Ureter (tissue), 1 donor: Measurements from ENCODE around the gene ULBP2. TPM values are rescaled to one million over a fixed set of nuclear protein-coding genes. Genes with fewer than 3 reads are reported as not detected.

Source experiments
- DNase-seq: peaks from one replicate; pipeline ENCODE4 v3.0.0-alpha.2; 2020; ENCODE audit warnings: low spot score
- total RNA-seq: library from RNA; stranded (reverse); gene quantifications from one replicate; pipeline ENCODE4 v1.2.4, GENCODE V29; 2023
- donor health status: DM: yes; HTN: yes; CAD: no.

The ULBP2 gene, protein sequence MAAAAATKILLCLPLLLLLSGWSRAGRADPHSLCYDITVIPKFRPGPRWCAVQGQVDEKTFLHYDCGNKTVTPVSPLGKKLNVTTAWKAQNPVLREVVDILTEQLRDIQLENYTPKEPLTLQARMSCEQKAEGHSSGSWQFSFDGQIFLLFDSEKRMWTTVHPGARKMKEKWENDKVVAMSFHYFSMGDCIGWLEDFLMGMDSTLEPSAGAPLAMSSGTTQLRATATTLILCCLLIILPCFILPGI
- 3.0 TPM for total RNA-seq

DNA sequence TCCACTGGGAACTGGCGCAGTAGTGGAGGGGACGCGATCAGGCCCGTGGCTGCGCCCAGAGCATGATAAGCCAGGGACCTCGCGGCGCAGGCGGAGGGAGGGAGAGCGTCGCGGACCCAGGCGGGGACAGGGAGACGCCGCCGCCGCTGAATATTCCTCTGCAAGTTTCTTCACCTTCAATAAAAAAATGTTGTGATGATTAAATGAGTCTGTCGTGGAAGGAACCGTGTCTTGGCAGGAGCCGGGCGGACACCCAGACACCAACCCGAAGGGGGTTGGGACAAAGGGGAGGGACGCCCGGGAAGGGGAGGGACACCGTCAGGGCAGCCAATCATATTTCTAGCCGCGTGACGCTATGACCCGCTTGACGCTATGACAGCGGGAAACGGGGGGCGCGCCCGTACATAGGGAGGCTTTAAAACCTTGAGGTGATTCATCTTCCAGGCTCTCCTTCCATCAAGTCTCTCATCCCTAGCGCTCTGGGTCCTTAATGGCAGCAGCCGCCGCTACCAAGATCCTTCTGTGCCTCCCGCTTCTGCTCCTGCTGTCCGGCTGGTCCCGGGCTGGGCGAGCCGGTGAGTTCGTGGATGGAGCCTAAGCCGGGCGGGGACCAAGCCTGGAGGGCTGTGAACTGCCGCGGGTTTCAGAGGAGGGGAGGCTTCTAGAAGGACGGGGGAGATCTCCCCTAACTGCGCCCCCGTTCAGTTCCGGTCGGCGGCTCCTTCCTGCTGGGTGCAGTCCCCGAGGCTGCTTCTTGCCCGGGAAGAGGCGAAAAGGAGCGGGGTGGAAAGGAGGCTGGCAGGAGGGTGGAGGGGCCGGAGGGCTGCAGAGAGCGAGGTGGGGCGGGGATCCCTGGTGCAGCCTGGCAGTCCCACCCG, at the start of gene ULBP2:
TSS of gene ULBP2 (plus strand) at position 432 of the 878 bp plus-strand sequence. CDS start at position 491, 59 bp downstream.
- DNase-seq = peak; percentile 90

DNA sequence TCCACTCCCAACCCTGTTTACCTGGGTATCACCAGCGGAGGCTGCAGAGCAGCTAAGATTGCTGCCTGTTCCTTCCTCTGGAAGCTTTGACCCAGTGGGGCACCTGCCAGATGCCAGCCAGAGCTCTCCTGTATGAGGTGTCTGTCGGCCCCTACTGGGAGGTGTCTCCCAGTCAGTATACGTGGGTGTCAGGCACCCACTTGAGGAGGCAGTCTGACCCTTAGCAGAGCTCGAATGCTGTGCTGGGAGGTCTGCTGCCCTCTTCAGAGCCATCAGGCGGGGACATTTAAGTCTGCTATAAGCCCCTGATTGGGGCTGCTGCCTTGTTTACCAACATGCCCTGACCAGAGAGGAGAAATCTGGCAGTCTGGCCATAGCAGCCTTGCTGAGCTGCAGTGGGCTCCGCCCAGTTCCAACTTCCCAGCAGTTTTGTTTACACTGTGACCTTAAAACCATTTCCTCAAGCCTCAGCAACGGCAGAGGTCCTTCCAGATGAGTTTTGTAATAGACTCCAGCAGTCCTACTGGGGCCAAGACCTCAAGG, 46.7 kb upstream of the ULBP2 start:
- DNase-seq = peak; percentile 82

- DNase-seq = peak; percentile 74
Observed at GRCh38 chr6:149895833-149896271, 46.0 kb upstream of the ULBP2 start.

GRCh38 chr6:149896491-149896890, 45.3 kb upstream of the ULBP2 start:
- no peak for DNase-seq

- peak; percentile 86 for DNase-seq
Observed at GRCh38 chr6:149897015-149897697, 44.7 kb upstream of the ULBP2 start.

GRCh38 chr6:149897855-149898744, 43.7 kb upstream of the ULBP2 start, which contains the start of gene RAET1E:
Gene RAET1E, minus strand, starts transcription at chr6:149898113. Its CDS starts 7,212 bp downstream, at chr6:149890901.
- no peak for DNase-seq

GRCh38 chr6:149898966-149899365, 42.8 kb upstream of the ULBP2 start:
- DNase-seq = no peak

GRCh38 chr6:149899486-149899885, 42.3 kb upstream of the ULBP2 start:
- DNase-seq = no peak

- DNase-seq = no peak
Observed at GRCh38 chr6:149899926-149900619, 41.7 kb upstream of the ULBP2 start.

- peak; percentile 78 for DNase-seq
Observed at GRCh38 chr6:149900620-149901443, 41.0 kb upstream of the ULBP2 start.

DNA sequence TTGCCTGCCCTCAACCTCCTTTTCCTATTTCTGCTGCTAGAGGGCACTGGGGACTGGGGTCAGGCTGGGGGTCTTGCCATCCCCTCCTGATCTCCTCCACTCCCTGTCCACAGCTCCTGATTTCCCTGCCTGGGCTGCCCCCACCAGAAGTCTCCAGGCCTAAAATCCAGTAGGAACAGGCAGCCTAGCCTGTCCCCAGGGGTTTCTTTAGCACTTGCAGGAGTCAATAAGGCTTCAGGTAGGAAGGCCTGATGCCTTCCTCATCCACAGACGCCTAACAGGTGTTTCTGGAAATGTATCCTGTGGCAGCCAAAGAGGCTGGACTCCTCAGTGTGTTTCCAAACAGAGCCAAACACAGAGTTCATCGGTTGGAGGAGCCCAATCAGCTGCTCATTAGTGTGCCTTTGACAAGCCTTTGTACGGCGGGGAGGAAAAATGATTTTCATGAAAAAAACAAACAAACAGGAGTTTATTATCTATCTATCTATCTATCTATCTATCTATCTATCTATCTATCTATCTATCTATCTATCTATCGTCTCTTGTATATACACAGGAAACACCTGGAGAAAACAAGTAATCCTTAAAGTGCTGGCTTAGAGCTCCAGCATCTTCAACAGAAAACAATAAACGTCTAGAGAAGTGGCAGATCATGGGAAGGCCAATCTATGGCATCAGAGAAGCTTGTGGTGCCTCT, 40.2 kb upstream of the ULBP2 start:
- no peak for DNase-seq

- DNase-seq = no peak
Observed at GRCh38 chr6:149903938-149904611, 37.7 kb upstream of the ULBP2 start.

DNA sequence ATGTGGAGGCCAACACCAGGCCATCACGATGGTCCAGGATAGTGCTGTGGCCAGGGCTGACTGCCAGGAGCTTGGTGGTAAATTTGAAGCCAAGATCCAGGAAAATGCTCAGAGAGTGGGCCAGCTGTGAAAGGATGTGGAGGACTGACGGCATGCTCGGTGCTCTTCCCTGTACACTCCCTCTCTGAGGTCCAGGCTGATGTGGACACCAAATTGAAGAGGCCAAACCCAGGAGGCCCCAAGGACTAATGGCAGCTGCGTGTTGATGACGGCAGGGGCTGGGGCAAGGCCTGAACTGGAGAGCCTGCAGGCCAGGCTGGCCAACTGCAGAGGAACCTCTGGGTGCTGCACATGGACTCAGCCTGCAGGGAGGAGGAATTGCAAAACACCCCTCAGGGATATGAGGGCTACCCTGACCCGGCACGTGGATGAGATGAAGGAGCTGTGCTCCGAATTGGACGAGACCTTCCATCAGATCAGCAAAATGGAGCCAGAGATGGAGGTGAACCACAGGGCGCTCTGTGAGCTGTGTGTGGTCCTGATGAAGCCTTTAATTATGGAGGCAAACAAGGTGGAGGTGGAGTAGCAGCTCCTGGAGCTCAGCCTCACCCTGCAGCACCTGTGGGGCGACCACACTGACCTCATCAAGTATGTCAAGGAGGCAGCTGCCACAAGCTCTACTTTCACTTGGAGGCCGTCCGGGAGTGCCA, 37.0 kb upstream of the ULBP2 start:
- no peak for DNase-seq

- no peak for DNase-seq
Observed at GRCh38 chr6:149905371-149905910, 36.4 kb upstream of the ULBP2 start.

- DNase-seq = no peak
Observed at GRCh38 chr6:149905911-149906371, 35.9 kb upstream of the ULBP2 start.

DNA sequence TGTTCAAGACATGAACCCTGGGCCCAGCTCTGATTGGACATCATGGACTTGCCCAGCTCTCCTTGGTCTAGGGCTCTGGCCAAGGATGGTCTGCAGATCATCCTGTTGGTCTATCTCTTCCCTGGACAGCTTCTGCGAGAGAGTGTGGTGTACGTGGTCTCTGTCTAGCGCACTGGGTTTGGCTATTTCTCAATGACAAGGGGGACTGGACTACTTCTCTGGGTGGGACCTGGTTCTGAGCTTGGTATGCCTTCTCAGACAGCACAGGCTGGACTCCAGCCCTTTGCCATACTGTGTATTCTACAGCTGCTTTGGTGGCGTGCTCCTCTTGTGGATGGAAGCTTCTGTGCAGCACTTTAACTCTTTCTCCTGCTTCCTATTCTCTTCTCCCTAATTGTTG, 35.4 kb upstream of the ULBP2 start:
- no peak for DNase-seq

DNA sequence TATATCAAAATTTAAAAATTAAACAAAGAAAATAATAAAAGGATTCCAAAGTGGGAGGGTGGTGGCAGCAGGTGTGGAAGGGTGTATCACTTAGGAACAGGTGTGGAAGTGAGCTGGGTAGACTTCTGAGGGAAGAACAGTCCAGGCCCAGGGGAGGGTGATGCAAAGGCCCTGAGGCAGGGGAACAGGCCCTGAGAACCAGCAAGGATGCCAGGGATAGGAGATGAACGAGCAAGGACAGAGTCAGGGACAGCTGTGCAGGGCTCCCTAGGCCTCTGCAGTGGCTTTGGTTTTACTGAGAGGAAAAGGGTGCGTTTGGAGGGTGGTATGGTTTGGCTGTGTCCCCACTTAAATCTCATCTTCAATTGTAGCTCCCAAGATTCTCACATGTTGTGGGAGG, 34.5 kb upstream of the ULBP2 start:
- DNase-seq = no peak
